ENCODE results near the gene WFDC11. TPM values are rescaled to one million over a fixed set of nuclear protein-coding genes. Genes with fewer than 3 reads are reported as not detected.
"Not testable (repeated sequence)": the region's sequence is repeated elsewhere in the genome, so short reads cannot be mapped to it uniquely, and the experiment has no call there.

Gene WFDC11
- total RNA-seq, 1 experiment from 2014 or later = not detected

- no TSS peak for BruUV-seq (replicated peaks)
- ChIA-PET CTCF (no interaction called here), RAD21 (ENCODE audit: low non-redundant PET in 1 of 2, low total read pairs in 2 of 2, uncharacterized antibody in 2 of 2, unreplicated experiment in 2 of 2) (no interaction called here), POLR2A (no interaction called here)
- DNase-seq (ENCODE audit: low read depth, low spot score) (no peak), ATAC-seq (no peak)
- no peak overlapping the region for H3K4me3 ChIP-seq (replicated peaks in 1 of 2; ENCODE audit: low read depth in 1 of 2, low read length in 2 of 2)
- no peak overlapping the region for H3K9ac ChIP-seq (ENCODE audit: low read length)
- no peak overlapping the region for H3K4me2 ChIP-seq (ENCODE audit: low read length)
- H3K36me3 ChIP-seq (ENCODE audit: control insufficient read depth in 1 of 2, insufficient read depth in 2 of 2, low read length in 2 of 2) = no peaks in the 10 kb centered on the region
- H3K79me2 ChIP-seq (ENCODE audit: insufficient read depth, low read length) = no peaks in the 10 kb centered on the region
- H3K27me3 ChIP-seq (ENCODE audit: insufficient read depth, low read length) = no peaks in the 10 kb centered on the region
- H3K27ac ChIP-seq (ENCODE audit: low read depth, low read length) = no peak overlapping the region
- H3K4me1 ChIP-seq (ENCODE audit: control insufficient read depth in 1 of 2, insufficient read depth in 2 of 2, low read length in 2 of 2) = no peaks in the 10 kb centered on the region
- intact Hi-C loops (cut with micrococcal nuclease) = no loop called here
- H4K20me1 ChIP-seq (ENCODE audit: insufficient read depth) = no peaks in the 10 kb centered on the region
- H2AFZ ChIP-seq (ENCODE audit: low read depth, low read length, poor library complexity, severe bottlenecking) = no peak overlapping the region
- no peaks in the 10 kb centered on the region for H3K9me2 ChIP-seq (ENCODE audit: insufficient read depth)
- TF ChIP-seq FOSL1 (IDR thresholded peaks at IDR 0.05; ENCODE audit: low read depth) = no peak
- TF ChIP-seq CEBPB (IDR thresholded peaks at IDR 0.05; ENCODE audit: low read depth) = no peak
- no peak for TF ChIP-seq POLR2A (IDR thresholded peaks at IDR 0.05; ENCODE audit: borderline replicate concordance, extremely low read depth, insufficient read depth, insufficient read length)
- no peak for TF ChIP-seq YY1 (IDR thresholded peaks at IDR 0.05; ENCODE audit: extremely low read depth, insufficient replicate concordance, low read depth, low read length)
- TF ChIP-seq CBX3 (IDR thresholded peaks at IDR 0.05; ENCODE audit: low read depth) = no peak
- TF ChIP-seq, protein P1, sequence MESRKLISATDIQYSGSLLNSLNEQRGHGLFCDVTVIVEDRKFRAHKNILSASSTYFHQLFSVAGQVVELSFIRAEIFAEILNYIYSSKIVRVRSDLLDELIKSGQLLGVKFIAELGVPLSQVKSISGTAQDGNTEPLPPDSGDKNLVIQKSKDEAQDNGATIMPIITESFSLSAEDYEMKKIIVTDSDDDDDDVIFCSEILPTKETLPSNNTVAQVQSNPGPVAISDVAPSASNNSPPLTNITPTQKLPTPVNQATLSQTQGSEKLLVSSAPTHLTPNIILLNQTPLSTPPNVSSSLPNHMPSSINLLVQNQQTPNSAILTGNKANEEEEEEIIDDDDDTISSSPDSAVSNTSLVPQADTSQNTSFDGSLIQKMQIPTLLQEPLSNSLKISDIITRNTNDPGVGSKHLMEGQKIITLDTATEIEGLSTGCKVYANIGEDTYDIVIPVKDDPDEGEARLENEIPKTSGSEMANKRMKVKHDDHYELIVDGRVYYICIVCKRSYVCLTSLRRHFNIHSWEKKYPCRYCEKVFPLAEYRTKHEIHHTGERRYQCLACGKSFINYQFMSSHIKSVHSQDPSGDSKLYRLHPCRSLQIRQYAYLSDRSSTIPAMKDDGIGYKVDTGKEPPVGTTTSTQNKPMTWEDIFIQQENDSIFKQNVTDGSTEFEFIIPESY (IDR thresholded peaks at IDR 0.05; ENCODE audit: extremely low read depth, insufficient replicate concordance, low read length) = no peak
- TF ChIP-seq SP1 (IDR thresholded peaks at IDR 0.05; ENCODE audit: low read depth) = no peak
- H3K9me3 ChIP-seq (ENCODE audit: control insufficient read depth in 1 of 2, insufficient read depth in 1 of 2, low read depth in 1 of 2, low read length in 2 of 2) = peaks cover 0 to 3% of the 10 kb centered on the region in 2 experiments; a peak in 1 of 4 replicates
Observed at GRCh38 chr20:45679650-45680049, 9.6 kb upstream of the WFDC11 start.

GRCh38 chr20:45672765-45673164, 2.7 kb upstream of the WFDC11 start:
- POLR2A ChIA-PET = no interaction called here

GRCh38 chr20:45657038-45657437, 13.0 kb downstream of the WFDC11 start:
- H3K79me2 ChIP-seq (ENCODE audit: insufficient read depth, low read length); H3K9me2 ChIP-seq (ENCODE audit: insufficient read depth); H3K4me1 ChIP-seq (ENCODE audit: control insufficient read depth in 1 of 2, insufficient read depth in 2 of 2, low read length in 2 of 2); BruUV-seq (replicated peaks); H3K27ac ChIP-seq (ENCODE audit: low read depth, low read length); H3K4me2 ChIP-seq (ENCODE audit: low read length); H3K9ac ChIP-seq (ENCODE audit: low read length); CTCF ChIA-PET; H4K20me1 ChIP-seq (ENCODE audit: insufficient read depth); H3K27me3 ChIP-seq (ENCODE audit: insufficient read depth, low read length); DNase-seq (ENCODE audit: low read depth, low spot score); H3K9me3 ChIP-seq (ENCODE audit: control insufficient read depth in 1 of 2, insufficient read depth in 1 of 2, low read depth in 1 of 2, low read length in 2 of 2); H2AFZ ChIP-seq (ENCODE audit: low read depth, low read length, poor library complexity, severe bottlenecking); H3K36me3 ChIP-seq (ENCODE audit: control insufficient read depth in 1 of 2, insufficient read depth in 2 of 2, low read length in 2 of 2); intact Hi-C loops (cut with micrococcal nuclease); ATAC-seq; RAD21 ChIA-PET (ENCODE audit: low non-redundant PET in 1 of 2, low total read pairs in 2 of 2, uncharacterized antibody in 2 of 2, unreplicated experiment in 2 of 2); H3K4me3 ChIP-seq (replicated peaks in 1 of 2; ENCODE audit: low read depth in 1 of 2, low read length in 2 of 2); POLR2A ChIA-PET: not testable (repeated sequence)

More at GRCh38 chr20:45672765-45673164, 2.7 kb upstream of the WFDC11 start:
- H3K4me1 ChIP-seq (ENCODE audit: control insufficient read depth in 1 of 2, insufficient read depth in 2 of 2, low read length in 2 of 2) = no peaks in the 10 kb centered on the region
- no peaks in the 10 kb centered on the region for H3K9me2 ChIP-seq (ENCODE audit: insufficient read depth)
- no peak overlapping the region for H3K9ac ChIP-seq (ENCODE audit: low read length)
- TF ChIP-seq CEBPB (IDR thresholded peaks at IDR 0.05; ENCODE audit: low read depth) = no peak
- no peak for TF ChIP-seq EZH2phosphoT487 (IDR thresholded peaks at IDR 0.05; ENCODE audit: borderline replicate concordance)
- no peak for TF ChIP-seq FOSL1 (IDR thresholded peaks at IDR 0.05; ENCODE audit: low read depth)
- no peak for TF ChIP-seq POLR2A (IDR thresholded peaks at IDR 0.05; ENCODE audit: borderline replicate concordance, extremely low read depth, insufficient read depth, insufficient read length)
- no peak for TF ChIP-seq SP1 (IDR thresholded peaks at IDR 0.05; ENCODE audit: low read depth)
- TF ChIP-seq EGR1 (IDR thresholded peaks at IDR 0.05; ENCODE audit: low read depth) = no peak
- no peak for TF ChIP-seq RAD21 (IDR thresholded peaks at IDR 0.05; ENCODE audit: low read depth)
- no peak for TF ChIP-seq YY1 (IDR thresholded peaks at IDR 0.05; ENCODE audit: extremely low read depth, insufficient replicate concordance, low read depth, low read length)
- TF ChIP-seq SIN3A (IDR thresholded peaks at IDR 0.05; ENCODE audit: low read depth) = no peak
- no peaks in the 10 kb centered on the region for H3K79me2 ChIP-seq (ENCODE audit: insufficient read depth, low read length)
- H2AFZ ChIP-seq (ENCODE audit: low read depth, low read length, poor library complexity, severe bottlenecking) = no peak overlapping the region
- intact Hi-C loops (cut with micrococcal nuclease) = no loop called here
- ATAC-seq (no peak), DNase-seq (ENCODE audit: low read depth, low spot score) (no peak)
- BruUV-seq (replicated peaks) = no TSS peak
- CTCF ChIA-PET = no interaction called here
- no peak overlapping the region for H3K4me3 ChIP-seq (replicated peaks in 1 of 2; ENCODE audit: low read depth in 1 of 2, low read length in 2 of 2)
- no peaks in the 10 kb centered on the region for H3K27me3 ChIP-seq (ENCODE audit: insufficient read depth, low read length)
- no peaks in the 10 kb centered on the region for H4K20me1 ChIP-seq (ENCODE audit: insufficient read depth)
- no peak overlapping the region for H3K4me2 ChIP-seq (ENCODE audit: low read length)
- H3K27ac ChIP-seq (ENCODE audit: low read depth, low read length) = no peak overlapping the region
- RAD21 ChIA-PET (ENCODE audit: low non-redundant PET in 1 of 2, low total read pairs in 2 of 2, uncharacterized antibody in 2 of 2, unreplicated experiment in 2 of 2) = no interaction called here
- no peaks in the 10 kb centered on the region for H3K36me3 ChIP-seq (ENCODE audit: control insufficient read depth in 1 of 2, insufficient read depth in 2 of 2, low read length in 2 of 2)
- no peaks in the 10 kb centered on the region for H3K9me3 ChIP-seq (ENCODE audit: control insufficient read depth in 1 of 2, insufficient read depth in 1 of 2, low read depth in 1 of 2, low read length in 2 of 2)

Data from HCT116 (cell line).